ENCODE measurements around the gene GALNT17.

- TF ChIP-seq CTCF (conservative IDR thresholded peaks at IDR 0.05; ENCODE audit: low read length) (no peak), EZH2phosphoT487 (IDR thresholded peaks at IDR 0.05; ENCODE audit: borderline replicate concordance) (no peak)
Observed at GRCh38 chr7:71326595-71326994, 194.7 kb downstream of the GALNT17 start.

All from Loucy (cell line).